HG03045 (cell line): Measurements from ENCODE around the gene CABCOCO1.

Source experiments
- ATAC-seq: cut with Tn5 transposase; IDR thresholded peaks from one replicate; pipeline ENCODE4 v1.9.1; 2021; ENCODE audit warnings: mild to moderate bottlenecking, moderate library complexity; ENCODE audit not compliant: unreplicated experiment

The CABCOCO1 gene

DNA sequence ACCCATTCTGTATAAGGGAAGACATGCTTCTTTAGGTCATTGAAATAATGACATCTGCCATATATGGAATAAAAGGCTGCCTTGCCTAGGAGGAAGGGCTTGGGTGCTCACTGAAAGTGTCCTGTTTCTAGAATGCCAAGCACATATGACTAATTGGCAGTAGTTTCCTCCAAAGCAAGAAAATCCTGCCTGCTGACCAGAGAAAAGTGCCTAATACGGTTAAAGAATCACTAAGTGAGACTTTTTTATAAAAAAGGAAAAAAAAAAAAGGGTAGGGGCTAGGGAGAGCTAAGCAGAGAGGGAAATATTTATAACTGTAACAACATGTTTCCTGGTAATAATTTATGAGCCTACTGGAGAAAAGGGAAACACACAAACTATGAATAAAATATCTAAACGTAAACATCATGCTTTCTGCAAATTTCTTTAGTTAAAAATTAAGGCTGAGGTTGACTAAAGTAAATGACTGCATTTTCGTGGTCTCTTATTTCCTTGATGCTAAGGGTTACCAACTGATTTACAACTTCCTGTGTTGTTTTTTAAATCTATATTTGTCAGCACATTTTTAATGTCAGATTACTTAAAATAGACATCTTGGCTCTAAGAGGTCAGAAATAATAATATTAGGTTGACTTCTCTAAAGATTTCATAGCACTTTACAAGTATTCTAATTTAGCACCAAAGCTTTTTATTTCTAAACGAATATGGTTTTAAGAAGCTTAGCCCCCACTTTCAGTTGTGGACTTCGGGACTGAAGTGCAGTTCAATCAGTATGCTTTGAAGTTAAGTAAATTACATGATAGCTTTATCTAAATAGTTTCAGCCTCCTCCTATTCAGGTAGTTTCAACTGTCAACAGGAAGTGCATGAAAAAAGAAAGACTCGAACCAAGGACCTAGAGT is 89.6 kb downstream of the CABCOCO1 start:
- no peak for ATAC-seq

DNA sequence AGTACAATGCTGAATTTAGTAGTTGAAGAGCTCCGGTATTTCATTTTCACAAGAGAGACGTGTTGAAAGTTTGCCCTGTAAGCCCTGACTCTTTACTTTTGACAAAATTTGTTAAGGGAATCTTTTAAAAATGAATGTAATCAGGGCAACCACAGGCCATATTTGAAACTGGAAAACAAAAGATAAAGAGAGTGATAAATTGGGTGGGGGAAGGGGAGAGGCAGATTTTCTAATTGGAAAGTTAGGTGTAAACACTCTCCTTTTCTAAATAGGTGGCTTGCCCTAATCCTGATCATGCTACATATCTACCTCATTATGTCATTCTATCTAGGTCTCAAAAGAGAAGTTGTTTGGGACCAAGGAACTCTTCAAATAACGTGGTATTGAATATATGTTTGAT is 90.7 kb downstream of the CABCOCO1 start:
- ATAC-seq, result no peak

DNA sequence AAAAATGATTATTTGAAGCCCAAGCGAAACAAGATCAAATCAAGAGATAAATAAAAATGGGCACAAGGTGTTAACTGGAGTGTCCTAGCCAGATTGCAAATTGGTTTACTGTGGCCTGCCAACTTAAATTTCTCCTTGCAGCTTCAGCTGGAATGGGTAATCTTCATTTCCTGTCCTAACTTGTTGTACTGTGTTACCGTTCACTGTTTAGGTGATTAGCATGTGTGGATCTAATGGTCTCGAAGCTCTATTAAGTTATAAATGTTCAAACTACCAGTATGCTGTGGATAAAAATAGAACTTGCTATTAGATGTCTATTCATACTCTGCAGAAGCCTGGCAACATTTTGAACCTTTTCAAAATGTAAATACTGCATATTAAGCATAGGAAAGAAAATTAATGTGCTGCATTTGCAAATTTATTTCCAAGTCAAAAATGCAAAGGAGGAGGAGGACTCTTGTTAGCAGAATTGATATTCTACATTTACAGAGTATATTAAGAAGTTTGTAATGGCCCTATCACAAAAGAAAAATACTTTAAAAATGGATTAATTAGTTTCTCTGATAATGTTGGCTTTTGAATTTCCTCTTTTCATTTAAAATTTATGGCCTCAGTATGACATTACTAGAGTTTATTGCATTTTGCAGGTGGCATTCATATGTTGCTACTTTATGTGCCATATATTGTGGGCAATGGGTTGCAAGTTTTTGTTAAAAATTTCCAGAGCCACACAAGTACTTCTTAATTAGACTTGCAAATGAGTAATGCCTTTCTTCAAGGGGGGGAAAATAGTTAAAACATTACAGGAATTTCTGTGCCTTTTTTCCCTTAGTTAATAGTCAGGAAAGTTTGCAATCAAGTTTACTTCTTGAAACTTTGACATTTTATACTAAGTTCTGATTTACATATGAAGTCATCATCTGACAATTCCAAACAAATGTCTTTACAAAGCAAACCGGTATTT is 92.1 kb downstream of the CABCOCO1 start:
- no peak for ATAC-seq

DNA sequence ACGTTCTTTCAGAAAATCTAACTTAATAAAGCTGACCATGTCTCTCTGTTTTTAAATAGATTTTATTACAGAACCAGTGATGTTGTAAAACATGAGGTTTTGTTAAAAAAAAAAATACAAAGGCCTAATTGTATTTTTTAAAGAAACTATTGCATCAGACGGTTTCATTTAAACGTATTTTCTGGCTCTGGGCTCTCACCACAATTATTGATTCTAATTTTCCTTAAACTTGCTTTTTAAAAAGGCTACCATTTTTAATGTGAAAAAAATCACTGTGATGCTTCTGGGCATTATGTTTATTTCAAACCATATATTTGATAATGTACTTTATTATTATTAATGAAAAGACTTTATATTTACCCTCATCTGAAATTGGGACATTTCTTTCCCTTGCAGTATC is 94.3 kb downstream of the CABCOCO1 start:
- no peak for ATAC-seq

DNA sequence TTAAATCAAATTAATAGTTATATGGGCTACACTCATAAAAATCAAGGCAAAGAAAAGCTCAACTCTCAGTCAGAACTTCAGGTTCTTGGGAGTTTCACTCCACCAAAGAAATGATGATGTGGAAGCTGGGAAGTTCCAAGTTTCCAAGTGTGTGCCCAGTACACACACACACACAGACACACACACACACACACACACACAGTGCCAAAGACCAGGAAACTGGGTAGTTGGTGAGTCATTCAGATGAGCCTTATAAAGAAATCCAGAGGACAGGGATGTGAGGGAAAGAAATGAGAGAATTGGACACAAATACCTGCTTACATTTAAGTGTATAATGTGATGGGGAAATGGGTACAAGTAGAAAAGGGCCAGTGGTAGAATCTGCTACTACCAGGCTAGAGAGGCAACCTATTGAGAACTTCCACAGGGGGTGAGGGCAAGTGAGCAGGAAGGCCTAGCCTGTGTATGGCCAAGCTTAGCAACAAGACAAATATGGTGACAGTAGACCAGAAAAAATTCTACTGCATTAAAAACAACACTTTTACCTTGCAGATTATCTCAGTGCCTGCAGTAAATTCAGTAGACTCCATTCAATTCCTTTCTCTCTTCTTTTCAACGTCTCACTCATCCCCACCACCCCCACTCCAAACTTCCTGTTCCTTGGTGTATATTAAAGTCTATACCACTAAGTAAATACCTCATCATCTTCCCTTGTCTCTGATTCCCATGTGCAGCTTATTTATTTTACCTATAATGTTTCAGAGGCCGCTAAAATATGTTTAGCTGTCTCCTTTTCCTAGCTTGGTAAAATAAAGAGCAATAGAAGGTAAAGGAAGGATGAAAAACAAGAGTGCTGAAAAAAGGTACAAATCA is 95.0 kb downstream of the CABCOCO1 start:
- ATAC-seq, result no peak

DNA sequence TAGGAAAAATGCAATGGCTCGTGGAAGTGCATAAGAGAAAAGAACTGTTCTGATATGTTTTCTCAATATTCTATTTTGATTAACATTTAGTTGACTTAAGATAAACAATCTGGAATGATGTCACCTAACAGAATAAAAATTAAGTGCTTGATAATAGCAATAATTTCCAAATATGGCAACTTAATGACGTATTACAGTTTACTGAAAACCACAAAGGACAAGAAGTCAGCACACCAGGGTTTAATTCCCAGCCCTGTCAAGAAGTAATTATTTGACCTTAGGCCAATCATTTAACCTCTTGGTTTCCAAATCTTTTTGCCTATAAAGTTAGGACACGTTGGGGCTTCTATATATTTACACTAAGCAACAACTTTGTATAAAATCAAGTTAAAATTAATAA is 95.7 kb downstream of the CABCOCO1 start:
- no peak for ATAC-seq

DNA sequence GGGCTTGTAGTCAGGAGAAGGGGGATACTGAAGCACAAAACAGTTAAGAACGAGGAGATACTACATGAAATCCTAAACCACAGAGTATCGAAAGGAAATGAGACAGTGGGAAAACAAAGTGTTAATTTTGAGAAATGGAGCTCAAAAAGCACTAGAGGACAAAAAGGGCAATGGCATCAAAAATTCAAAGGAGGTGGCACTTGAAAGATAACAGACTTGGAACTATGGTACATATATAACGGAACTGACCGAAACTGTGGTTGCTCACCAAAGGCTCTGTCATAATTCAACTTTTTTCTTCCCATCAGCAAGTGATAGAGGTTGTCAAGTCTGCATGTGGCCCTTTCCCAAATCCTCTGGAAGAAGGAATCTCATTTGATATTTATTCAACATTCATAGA is 97.0 kb downstream of the CABCOCO1 start:
- ATAC-seq, result no peak

DNA sequence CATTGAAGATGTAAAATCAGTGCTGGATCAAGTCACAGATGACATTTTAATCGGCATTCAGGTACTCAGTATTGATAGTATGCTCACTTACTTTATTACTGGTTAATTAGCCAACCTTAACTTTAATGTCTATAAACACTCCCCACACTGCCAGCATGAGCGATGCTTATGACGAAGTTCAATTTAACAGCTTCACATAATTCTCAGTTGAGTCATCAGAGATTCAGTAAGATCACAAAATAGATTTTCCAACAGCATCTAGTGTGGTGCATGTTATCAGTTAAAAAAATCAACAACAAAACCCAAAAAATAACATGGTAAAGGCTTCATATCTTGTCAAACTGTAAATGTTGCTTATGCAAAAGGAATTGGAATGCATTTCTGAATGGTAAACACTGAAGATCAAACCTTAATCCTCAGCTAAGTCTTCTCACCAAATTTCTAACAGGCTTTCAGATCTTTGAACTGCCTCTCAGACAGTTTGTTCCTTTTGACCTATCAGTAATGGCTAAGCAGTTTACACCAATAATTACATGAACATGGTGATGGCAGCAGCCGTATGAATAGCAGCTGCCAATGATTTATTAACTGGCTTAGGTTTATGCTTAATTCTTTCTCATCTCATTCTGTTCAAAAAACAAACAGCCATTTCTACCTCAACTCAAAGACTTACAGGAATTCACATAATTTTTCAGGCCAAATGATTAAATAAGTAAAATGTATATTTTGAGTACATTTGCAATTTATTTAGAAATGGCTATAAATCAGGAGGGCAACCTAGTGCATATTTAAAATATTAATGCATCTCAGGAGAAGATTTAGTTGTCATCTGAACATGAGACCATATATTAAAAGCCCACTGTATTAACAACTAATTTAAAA is 98.5 kb downstream of the CABCOCO1 start:
- ATAC-seq, result no peak

DNA sequence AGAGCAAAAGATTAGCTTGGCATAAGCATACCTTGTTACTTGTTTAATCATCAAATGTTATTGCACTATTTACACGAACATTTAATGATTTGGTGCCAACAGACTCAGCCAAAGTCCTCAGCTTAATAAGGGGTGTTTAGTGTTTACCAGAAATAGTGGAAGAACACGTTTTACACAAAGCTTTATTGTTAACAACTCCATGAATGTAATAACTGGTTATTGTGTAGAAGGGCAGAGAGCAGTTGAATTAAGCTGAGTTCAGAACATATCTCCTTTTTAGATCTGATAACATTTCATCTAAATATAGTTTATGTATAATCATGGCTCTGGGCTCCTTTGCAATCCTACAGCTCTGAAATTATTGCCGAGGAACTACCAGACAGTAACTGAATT is 99.1 kb downstream of the CABCOCO1 start:
- ATAC-seq, result no peak

DNA sequence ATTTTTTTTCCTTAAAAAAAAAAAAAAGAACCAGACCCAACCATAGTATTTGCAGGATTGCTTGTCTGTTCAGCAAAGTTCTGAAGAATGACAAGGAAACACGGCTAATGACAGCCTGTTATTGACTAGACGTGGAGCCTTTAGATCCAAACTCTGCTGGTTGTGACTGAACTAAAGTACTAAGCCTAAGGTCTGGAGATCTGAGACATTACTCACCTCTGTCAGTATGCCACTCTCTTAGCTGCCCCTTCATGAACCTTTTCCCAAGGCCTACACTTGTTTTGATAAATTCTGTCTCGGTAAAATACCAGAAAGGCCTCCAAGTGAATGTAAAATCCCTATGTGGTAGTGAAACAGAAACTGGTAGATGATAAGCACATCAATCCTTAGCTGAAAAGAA is 101.0 kb downstream of the CABCOCO1 start:
- no peak for ATAC-seq

DNA sequence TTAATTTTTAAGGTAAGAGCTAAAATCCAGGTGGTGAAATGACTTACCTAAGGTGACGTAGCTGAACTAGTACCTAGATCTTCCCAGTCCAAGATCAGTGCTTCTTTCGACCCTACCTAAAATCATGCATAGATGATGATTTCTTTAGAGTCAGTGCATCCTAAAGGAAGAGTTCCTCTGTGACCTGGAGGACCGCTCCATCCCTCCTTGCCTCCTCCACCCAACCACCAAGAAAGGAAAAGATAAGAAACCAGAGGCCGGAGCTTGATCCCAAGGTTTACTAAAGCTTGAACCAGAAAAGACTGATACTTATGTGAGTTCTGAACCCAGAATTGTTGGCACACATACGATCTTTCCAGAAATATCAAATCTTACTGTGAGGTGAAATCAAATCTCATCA is 101.8 kb downstream of the CABCOCO1 start:
- no peak for ATAC-seq

DNA sequence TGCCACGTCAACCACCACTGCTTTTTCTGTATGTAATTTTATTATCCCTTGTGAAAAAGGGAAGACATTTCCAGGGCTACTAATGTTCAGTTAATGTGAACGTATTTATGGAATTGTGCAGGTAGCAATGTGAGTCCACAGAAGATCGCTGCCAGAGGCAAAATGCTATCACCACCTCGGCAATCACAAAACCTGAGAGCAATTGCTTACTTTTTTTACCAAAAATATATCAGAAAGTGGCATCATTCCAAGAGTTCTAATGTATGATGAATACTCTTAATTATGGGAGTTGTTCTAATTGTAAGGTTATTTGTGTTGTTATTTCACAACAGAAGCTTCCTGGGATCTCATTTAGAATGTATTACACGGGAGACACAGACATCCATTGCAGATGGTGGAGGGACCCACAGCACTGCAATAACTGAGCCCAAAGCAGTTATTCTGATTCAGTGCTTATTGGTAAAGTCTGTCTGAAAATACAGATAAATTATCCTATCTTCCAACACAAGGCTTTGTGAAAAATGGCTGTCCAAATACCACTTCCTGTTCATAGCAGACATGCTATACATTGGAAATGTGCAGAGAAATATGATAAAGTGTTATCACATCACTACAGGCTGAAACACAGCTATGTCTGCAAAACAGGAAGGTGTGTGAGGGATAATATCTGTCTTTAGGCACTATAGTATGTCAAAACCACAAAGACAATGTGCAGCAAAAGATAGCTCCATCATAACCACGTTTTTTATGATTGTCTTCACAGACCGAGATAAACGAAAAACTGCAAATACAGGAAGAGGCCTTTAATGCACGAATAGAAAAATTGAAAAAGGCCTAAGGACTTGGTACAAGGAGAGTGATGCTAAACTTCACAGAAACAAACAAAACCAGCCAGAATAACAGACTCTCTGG is 102.7 kb downstream of the CABCOCO1 start:
- no peak for ATAC-seq

DNA sequence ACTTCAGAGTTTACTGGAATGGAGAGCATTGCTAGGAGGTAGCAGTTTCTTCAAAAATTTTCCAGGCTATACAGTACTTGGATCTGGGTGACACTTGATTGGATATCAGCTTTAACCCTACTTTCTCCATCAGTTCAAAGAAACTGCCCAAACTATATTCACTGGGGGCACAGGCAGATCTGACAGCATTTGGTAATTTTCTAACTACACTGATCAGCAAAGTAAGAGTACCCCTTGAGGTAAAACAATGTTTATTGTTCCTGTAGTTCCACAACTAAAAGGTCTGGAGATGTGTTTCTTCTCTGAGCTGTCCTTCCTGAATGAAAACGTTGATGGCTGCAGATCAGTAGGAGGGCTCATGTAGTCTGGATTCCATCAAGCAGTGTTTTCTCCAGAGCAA is 104.2 kb downstream of the CABCOCO1 start:
- ATAC-seq, result no peak

DNA sequence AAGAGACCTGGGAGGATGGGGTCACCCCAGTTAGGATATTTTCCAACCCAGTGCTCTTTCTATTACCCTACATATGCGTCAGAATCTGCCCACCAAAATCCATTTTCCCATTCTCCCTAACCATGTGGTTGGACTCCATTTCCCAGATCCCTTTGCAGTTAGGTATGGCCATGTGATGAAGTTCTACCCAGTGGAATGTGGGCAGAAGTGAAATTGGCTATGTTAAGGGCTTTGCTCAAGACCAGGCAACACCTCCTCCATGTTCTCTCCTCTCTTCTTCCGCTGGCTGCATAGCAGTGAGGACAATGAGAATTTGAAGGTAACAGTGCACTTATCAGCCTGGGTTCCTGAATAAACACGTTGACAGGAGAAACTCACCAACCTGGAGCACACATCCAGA is 111.3 kb downstream of the CABCOCO1 start:
- ATAC-seq, result no peak

DNA sequence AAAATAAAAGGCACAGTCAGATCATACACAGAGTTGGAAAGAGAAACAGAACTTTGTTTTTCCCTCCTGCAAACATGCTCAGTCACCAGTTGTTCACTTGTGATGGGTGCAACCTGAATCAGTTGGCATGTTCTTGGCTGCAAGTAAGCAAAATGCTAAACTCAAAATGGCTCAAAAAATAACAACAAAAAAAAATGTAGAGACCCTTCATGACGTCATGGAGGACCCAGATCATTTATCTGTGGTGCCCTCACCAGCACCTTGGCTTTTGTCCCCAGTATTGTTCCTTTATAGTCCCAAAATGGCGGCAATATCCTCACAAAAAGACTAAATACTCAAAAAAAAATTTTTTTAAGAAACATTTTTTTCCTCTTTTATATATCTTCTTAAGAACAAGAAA is 112.4 kb downstream of the CABCOCO1 start:
- no peak for ATAC-seq

DNA sequence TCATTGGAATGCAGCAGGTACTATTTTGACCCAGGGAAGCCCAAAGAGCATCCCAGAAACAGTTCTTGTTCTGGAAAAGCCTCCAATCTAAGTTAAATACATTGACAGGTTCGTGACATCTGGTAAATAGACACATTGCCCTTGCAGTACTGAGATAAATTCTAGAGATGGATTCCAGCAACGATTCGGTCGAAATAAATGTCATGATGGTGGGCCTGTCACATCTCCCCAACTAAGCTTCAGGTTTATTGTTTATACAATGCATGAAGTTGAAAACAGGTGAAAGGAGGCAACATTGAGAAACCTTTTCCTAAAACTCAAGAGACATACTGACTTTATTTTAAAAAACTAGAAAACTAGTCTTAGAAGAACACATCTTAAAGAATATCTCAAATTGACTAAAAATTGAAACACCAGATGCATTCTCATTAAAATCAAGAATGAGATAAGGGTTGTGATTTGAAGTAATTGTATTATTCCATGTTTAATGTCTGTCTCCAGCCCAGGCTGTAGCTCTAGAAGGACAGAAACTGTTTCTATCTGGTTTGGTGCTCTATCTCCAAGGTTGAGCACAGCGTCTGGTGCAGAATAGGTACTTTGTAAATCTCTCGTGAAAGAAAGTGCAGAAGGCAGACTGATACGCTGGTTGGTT is 114.0 kb downstream of the CABCOCO1 start:
- ATAC-seq, result no peak

DNA sequence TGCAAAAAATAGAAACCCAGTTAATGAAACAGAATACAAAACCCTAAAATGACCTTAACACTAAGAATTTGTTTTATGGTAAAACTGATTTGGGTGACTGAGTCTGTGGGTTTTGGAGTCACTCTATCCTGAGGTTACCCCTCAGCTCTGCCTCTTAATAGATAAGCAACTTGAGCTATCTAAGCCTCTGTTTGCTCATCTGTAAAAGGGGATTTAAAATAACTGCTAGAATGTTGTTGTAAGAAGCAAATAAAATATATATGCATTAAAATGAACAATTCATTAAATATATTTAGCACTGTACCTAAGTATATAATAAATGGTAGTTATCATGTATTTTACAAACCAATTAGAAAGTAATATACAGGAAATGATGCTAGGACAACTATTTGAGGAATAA is 115.4 kb downstream of the CABCOCO1 start:
- no peak for ATAC-seq

DNA sequence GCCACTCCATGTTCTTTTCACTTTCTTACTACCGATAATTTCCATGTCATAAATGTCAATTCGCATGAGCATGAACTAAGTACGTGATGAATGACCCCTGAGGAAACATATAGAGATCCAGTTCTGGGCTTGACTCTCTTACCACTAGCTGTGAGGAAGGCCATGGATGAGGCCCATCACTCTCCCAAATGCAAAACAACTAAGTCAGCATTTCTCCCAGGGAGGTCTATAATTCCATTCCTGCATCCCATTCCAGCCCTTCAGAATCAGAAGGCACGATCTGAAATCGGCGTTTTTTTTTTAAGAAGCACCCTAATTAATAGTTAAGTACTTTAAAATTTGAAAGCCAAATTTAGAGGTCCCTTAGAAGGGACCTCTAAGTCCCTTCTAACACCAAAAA is 116.5 kb downstream of the CABCOCO1 start:
- ATAC-seq, result no peak
